HTERT RPE-1 (cell line): ENCODE results near the gene ZNF174.

ENCODE experiments used
- in situ Hi-C: fragments of 300-500 bp; cut with MboI; formaldehyde crosslinking; loops from 4 replicates; pipeline ENCODE4 v1.14.3; 2020; ENCODE audit warnings: low sequenced_read_pairs

ZNF174 gene

GRCh38 chr16:3400779-3401688 is at the start of gene ZNF174, which contains the start of gene ZSCAN32:
ZNF174 (plus strand) TSS chr16:3401215; CDS start chr16:3402005, 790 bp downstream.
ZSCAN32 (minus strand) TSS chr16:3401004; CDS start chr16:3397557, 3,447 bp downstream.
- in situ Hi-C loops: no loop called here

- in situ Hi-C loops: no loop called here
Observed at GRCh38 chr16:3355589-3355988, 45.4 kb upstream of the ZNF174 start, which contains the start of gene OR2C1. OR2C1 (plus strand) TSS chr16:3355889; CDS start chr16:3355941, 52 bp downstream.

GRCh38 chr16:3356118-3356517 is 44.9 kb upstream of the ZNF174 start:
- in situ Hi-C loops: no loop called here

GRCh38 chr16:3358871-3359270 is 42.1 kb upstream of the ZNF174 start:
- in situ Hi-C loops: no loop called here

- in situ Hi-C loops: no loop called here
Observed at GRCh38 chr16:3362931-3363330, 38.1 kb upstream of the ZNF174 start.

GRCh38 chr16:3363793-3364192 is 37.2 kb upstream of the ZNF174 start:
- in situ Hi-C loops: no loop called here

- in situ Hi-C loops: no loop called here
Observed at GRCh38 chr16:3364774-3365427, 36.1 kb upstream of the ZNF174 start.

- in situ Hi-C loops: no loop called here
Observed at GRCh38 chr16:3369073-3369472, 31.9 kb upstream of the ZNF174 start.

GRCh38 chr16:3375680-3376079 is 25.3 kb upstream of the ZNF174 start:
- in situ Hi-C loops: no loop called here

GRCh38 chr16:3377917-3378316 is 23.1 kb upstream of the ZNF174 start:
- in situ Hi-C loops: no loop called here

GRCh38 chr16:3383045-3383448 is 18.0 kb upstream of the ZNF174 start:
- in situ Hi-C loops: no loop called here

- in situ Hi-C loops: no loop called here
Observed at GRCh38 chr16:3388325-3388724, 12.7 kb upstream of the ZNF174 start.

- in situ Hi-C loops: no loop called here
Observed at GRCh38 chr16:3389663-3390338, 11.2 kb upstream of the ZNF174 start.

GRCh38 chr16:3400446-3400778 is 603 bp upstream of the ZNF174 start:
- in situ Hi-C loops: no loop called here

- in situ Hi-C loops: no loop called here
Observed at GRCh38 chr16:3401719-3402397, 843 bp downstream of the ZNF174 start.

- in situ Hi-C loops: no loop called here
Observed at GRCh38 chr16:3408561-3409197, 7.7 kb downstream of the ZNF174 start.

GRCh38 chr16:3413730-3414379 is 12.8 kb downstream of the ZNF174 start:
- in situ Hi-C loops: no loop called here

GRCh38 chr16:3431779-3432219 is 30.8 kb downstream of the ZNF174 start:
- in situ Hi-C loops: no loop called here

GRCh38 chr16:3434373-3434772 is 33.4 kb downstream of the ZNF174 start:
- in situ Hi-C loops: no loop called here

GRCh38 chr16:3439637-3440036 is 38.6 kb downstream of the ZNF174 start:
- in situ Hi-C loops: no loop called here
